ENCODE results near the gene CORO6.

The CORO6 gene

DNA sequence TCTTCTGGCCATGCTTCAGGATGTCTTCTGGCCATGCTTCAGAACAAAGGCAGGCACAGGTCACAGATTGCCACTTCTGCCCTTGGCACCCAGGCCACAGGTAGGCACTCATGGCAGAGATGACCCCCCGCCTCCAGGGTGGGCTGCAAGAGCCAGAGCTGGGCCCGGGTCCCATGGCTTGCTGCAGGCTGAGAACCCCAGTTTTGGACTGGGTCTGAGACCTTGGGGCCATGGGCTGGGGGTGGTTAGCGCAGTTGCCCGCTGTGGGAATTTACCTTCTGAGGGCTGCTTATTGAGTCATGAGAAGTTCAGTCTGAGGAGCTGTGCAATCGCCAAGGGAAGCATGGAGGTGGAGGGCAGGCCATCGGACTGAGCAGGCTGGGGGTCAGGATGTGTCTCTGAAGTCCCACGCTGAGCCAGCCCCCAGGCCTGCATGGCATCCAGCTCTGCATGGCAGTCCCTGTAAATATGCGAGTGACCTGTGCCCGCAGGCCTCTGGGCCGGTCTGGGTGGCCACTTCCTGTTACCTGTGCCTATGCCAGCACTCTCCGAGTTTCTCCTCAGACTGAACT, 28.1 kb downstream of the CORO6 start:
- Histone ChIP-seq H3K36me3 (replicated peaks) (no peaks in the 10 kb centered on the region), H3K4me3 (ENCODE audit: low read depth, low read length) (no peak overlapping the region)
- in situ Hi-C loops (cut with HindIII; ENCODE audit: low pct_ligation_motif_present, low sequenced_read_pairs), result no loop called here

DNA sequence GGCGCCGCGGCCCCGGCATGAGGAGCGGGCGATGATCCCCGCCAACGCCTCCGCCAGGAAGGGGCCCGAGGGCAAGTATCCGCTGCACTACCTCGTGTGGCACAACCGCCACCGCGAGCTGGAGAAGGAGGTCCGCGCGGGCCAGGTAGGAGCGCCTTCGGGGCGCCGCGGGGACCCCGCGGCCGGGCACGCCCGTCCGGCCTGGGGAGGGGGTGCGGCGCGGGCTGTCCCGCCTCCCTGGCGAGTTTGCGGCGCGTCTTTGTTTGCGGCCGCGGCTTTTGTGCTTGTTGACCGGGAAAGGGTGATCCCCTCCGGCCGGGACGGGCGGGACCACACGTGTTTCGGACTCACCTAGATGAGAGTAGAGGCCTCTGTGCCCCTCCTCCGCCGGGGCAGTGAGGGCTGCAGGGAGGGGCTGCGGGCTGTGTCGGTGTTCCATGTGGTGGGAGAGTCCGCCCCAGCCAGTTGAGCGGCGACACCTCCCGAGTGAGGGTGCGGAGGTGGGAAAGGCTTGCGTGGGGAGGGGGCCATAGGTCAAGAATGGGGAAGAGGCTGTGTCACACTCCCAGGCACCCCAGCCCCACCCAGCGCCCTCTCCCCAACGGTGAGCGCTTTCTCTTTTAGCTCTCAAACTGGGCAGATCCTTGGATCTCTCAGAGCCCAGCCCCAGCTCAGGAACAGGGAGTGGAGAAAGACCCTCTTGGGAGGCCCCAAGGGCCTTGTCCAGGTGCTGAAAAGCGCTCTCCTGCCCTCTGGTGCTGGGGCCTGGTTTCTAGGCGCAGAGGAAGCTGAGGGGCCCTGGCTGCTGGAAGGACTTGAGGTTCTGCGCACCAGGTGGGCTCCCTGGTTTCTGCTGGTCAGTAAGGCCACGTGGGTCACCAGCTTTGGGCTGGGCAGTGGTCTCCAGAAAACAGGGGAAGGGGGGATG, 28.9 kb downstream of the CORO6 start:
- DNase-seq, result no peak
- peak overlapping the region; percentile 59 for H3K4me3 ChIP-seq (ENCODE audit: low read depth, low read length)
- no peak overlapping the region for H3K27ac ChIP-seq

More for the DNA sequence above, 28.1 kb downstream of the CORO6 start:
- no peak for DNase-seq
- Histone ChIP-seq H3K27me3 (replicated peaks) (no peaks in the 10 kb centered on the region), H3K27ac (no peak overlapping the region)
- TF ChIP-seq, protein P1, sequence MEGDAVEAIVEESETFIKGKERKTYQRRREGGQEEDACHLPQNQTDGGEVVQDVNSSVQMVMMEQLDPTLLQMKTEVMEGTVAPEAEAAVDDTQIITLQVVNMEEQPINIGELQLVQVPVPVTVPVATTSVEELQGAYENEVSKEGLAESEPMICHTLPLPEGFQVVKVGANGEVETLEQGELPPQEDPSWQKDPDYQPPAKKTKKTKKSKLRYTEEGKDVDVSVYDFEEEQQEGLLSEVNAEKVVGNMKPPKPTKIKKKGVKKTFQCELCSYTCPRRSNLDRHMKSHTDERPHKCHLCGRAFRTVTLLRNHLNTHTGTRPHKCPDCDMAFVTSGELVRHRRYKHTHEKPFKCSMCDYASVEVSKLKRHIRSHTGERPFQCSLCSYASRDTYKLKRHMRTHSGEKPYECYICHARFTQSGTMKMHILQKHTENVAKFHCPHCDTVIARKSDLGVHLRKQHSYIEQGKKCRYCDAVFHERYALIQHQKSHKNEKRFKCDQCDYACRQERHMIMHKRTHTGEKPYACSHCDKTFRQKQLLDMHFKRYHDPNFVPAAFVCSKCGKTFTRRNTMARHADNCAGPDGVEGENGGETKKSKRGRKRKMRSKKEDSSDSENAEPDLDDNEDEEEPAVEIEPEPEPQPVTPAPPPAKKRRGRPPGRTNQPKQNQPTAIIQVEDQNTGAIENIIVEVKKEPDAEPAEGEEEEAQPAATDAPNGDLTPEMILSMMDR (IDR thresholded peaks at IDR 0.05; ENCODE audit: low read depth, low read length, missing control alignments), result no peak

GRCh38 chr17:29592850-29593551, 29.7 kb downstream of the CORO6 start, which contains the start of gene ANKRD13B:
Gene ANKRD13B, plus strand, starts transcription at chr17:29593132. Its CDS starts 490 bp downstream, at chr17:29593622.
- H3K27ac ChIP-seq, result no peak within 1 kb of the TSS
- in situ Hi-C loops (cut with HindIII; ENCODE audit: low pct_ligation_motif_present, low sequenced_read_pairs), result no loop called here

More for the DNA sequence above, 28.9 kb downstream of the CORO6 start:
- H3K27me3 ChIP-seq (replicated peaks), result no peaks in the 10 kb centered on the region
- H3K36me3 ChIP-seq (replicated peaks), result no peaks in the 10 kb centered on the region
- in situ Hi-C loops (cut with HindIII; ENCODE audit: low pct_ligation_motif_present, low sequenced_read_pairs), result no loop called here
- TF ChIP-seq, protein P1 (IDR thresholded peaks at IDR 0.05; ENCODE audit: low read depth, low read length, missing control alignments), result peak; percentile 48

GRCh38 chr17:29591737-29592608, 30.7 kb downstream of the CORO6 start:
- TF ChIP-seq, protein P1 (IDR thresholded peaks at IDR 0.05; ENCODE audit: low read depth, low read length, missing control alignments), result peak; percentile 98
- Histone ChIP-seq H3K36me3 (replicated peaks) (no peaks in the 10 kb centered on the region), H3K27me3 (replicated peaks) (no peaks in the 10 kb centered on the region), H3K4me3 (ENCODE audit: low read depth, low read length) (peak overlapping the region; percentile 50), H3K27ac (no peak overlapping the region)
- in situ Hi-C loops (cut with HindIII; ENCODE audit: low pct_ligation_motif_present, low sequenced_read_pairs), result no loop called here
- peak; percentile 66 for DNase-seq

More at GRCh38 chr17:29592850-29593551, 29.7 kb downstream of the CORO6 start, which contains the start of gene ANKRD13B:
- Histone ChIP-seq H3K4me3 (ENCODE audit: low read depth, low read length) (peak within 1 kb of the TSS; percentile 59), H3K36me3 (replicated peaks) (no peaks in the 10 kb centered on the region), H3K27me3 (replicated peaks) (no peaks in the 10 kb centered on the region)
- no peak for DNase-seq
- TF ChIP-seq, protein P1 (IDR thresholded peaks at IDR 0.05; ENCODE audit: low read depth, low read length, missing control alignments), result no peak

GRCh38 chr17:29591146-29591736, 31.5 kb downstream of the CORO6 start:
- peak overlapping the region; percentile 27 for H3K27ac ChIP-seq
- in situ Hi-C loops (cut with HindIII; ENCODE audit: low pct_ligation_motif_present, low sequenced_read_pairs), result no loop called here
- peak overlapping the region; percentile 50 for H3K4me3 ChIP-seq (ENCODE audit: low read depth, low read length)

More at GRCh38 chr17:29591146-29591736, 31.5 kb downstream of the CORO6 start:
- TF ChIP-seq, protein P1 (IDR thresholded peaks at IDR 0.05; ENCODE audit: low read depth, low read length, missing control alignments), result no peak
- no peaks in the 10 kb centered on the region for H3K27me3 ChIP-seq (replicated peaks)
- DNase-seq, result no peak
- no peaks in the 10 kb centered on the region for H3K36me3 ChIP-seq (replicated peaks)
